ENCODE results near the gene KCNG1.
"Not testable (repeated sequence)": the region's sequence is repeated elsewhere in the genome, so short reads cannot be mapped to it uniquely, and the experiment has no call there.

KCNG1 gene

GRCh38 chr20:51022803-51023616 is at the start of gene KCNG1:
Gene KCNG1 (minus strand): TSS chr20:51023107. CDS start chr20:51010338, 12,769 bp downstream.
- no peak for DNase-seq

- no peak for DNase-seq
These were observed 47.7 kb upstream of the KCNG1 start for GRCh38 chr20:51070621-51071020.

GRCh38 chr20:51067792-51068191 is 44.9 kb upstream of the KCNG1 start:
- no peak for DNase-seq

- DNase-seq = no peak
These were observed 42.7 kb upstream of the KCNG1 start for GRCh38 chr20:51065615-51066014.

GRCh38 chr20:51064137-51064536 is 41.2 kb upstream of the KCNG1 start:
- DNase-seq = no peak

- no peak for DNase-seq
These were observed 39.2 kb upstream of the KCNG1 start for GRCh38 chr20:51062065-51062464.

GRCh38 chr20:51061418-51062045 is 38.6 kb upstream of the KCNG1 start:
- no peak for DNase-seq

- no peak for DNase-seq
These were observed 37.4 kb upstream of the KCNG1 start for GRCh38 chr20:51060301-51060700.

GRCh38 chr20:51059862-51060261 is 37.0 kb upstream of the KCNG1 start:
- DNase-seq = no peak

- no peak for DNase-seq
These were observed 35.1 kb upstream of the KCNG1 start for GRCh38 chr20:51058017-51058416.

GRCh38 chr20:51054233-51054632 is 31.3 kb upstream of the KCNG1 start:
- DNase-seq = no peak

GRCh38 chr20:51050531-51051075 is 27.7 kb upstream of the KCNG1 start:
- DNase-seq = no peak

- DNase-seq = no peak
These were observed 23.4 kb upstream of the KCNG1 start for GRCh38 chr20:51046021-51046985.

GRCh38 chr20:51045492-51045891 is 22.6 kb upstream of the KCNG1 start:
- DNase-seq = not testable (repeated sequence)

- DNase-seq = no peak
These were observed 21.9 kb upstream of the KCNG1 start for GRCh38 chr20:51044796-51045195.

- DNase-seq = no peak
These were observed 20.9 kb upstream of the KCNG1 start for GRCh38 chr20:51043811-51044210.

GRCh38 chr20:51042657-51043247 is 19.8 kb upstream of the KCNG1 start:
- DNase-seq = no peak

- no peak for DNase-seq
These were observed 19.2 kb upstream of the KCNG1 start for GRCh38 chr20:51042064-51042463.

GRCh38 chr20:51037532-51038115 is 14.7 kb upstream of the KCNG1 start:
- DNase-seq = no peak

GRCh38 chr20:51036827-51037531 is 14.1 kb upstream of the KCNG1 start:
- no peak for DNase-seq

GRCh38 chr20:51036226-51036625 is 13.3 kb upstream of the KCNG1 start:
- DNase-seq = no peak
